ENCODE measurements around the gene DSTN.

The DSTN gene

GRCh38 chr20:17624070-17624469 is 54.2 kb downstream of the DSTN start:
- no peak for DNase-seq (ENCODE audit: low spot score)

- DNase-seq (ENCODE audit: low spot score) = no peak
Observed at GRCh38 chr20:17624551-17625245, 54.8 kb downstream of the DSTN start.

- DNase-seq (ENCODE audit: low spot score) = no peak
Observed at GRCh38 chr20:17625246-17626051, 55.6 kb downstream of the DSTN start.

GRCh38 chr20:17626217-17627007 is 56.5 kb downstream of the DSTN start:
- DNase-seq (ENCODE audit: low spot score) = no peak

- no peak for DNase-seq (ENCODE audit: low spot score)
Observed at GRCh38 chr20:17627101-17627955, 57.5 kb downstream of the DSTN start.

GRCh38 chr20:17628101-17628841 is 58.4 kb downstream of the DSTN start:
- no peak for DNase-seq (ENCODE audit: low spot score)

- no peak for DNase-seq (ENCODE audit: low spot score)
Observed at GRCh38 chr20:17629025-17629424, 59.1 kb downstream of the DSTN start.

- DNase-seq (ENCODE audit: low spot score) = no peak
Observed at GRCh38 chr20:17629678-17630089, 59.8 kb downstream of the DSTN start.

GRCh38 chr20:17630151-17630805 is 60.4 kb downstream of the DSTN start:
- no peak for DNase-seq (ENCODE audit: low spot score)

- DNase-seq (ENCODE audit: low spot score) = no peak
Observed at GRCh38 chr20:17630806-17631195, 60.9 kb downstream of the DSTN start.

- no peak for DNase-seq (ENCODE audit: low spot score)
Observed at GRCh38 chr20:17631576-17632319, 61.9 kb downstream of the DSTN start.

- DNase-seq (ENCODE audit: low spot score) = no peak
Observed at GRCh38 chr20:17633221-17633849, 63.5 kb downstream of the DSTN start.

- DNase-seq (ENCODE audit: low spot score) = no peak
Observed at GRCh38 chr20:17633850-17634500, 64.1 kb downstream of the DSTN start.

- DNase-seq (ENCODE audit: low spot score) = no peak
Observed at GRCh38 chr20:17634661-17635331, 64.9 kb downstream of the DSTN start.

- DNase-seq (ENCODE audit: low spot score) = no peak
Observed at GRCh38 chr20:17635332-17636244, 65.7 kb downstream of the DSTN start.

GRCh38 chr20:17636523-17637412 is 66.9 kb downstream of the DSTN start:
- peak; percentile 94 for DNase-seq (ENCODE audit: low spot score)
